HEK293 (cell line): ENCODE measurements around the gene MSI2.

Experiments
- GLIS2 ChIP-seq: fragments of 450-650 bp; formaldehyde crosslinking; IDR thresholded peaks from 2 replicates; pipeline ENCODE4 v1.5.1; 2016; ENCODE audit warnings: missing biosample characterization, missing genetic modification characterization
- KLF10 ChIP-seq: fragments of 450-650 bp; IDR thresholded peaks from 2 replicates; pipeline ENCODE4 v1.5.1; 2018; ENCODE audit warnings: missing biosample characterization, mild to moderate bottlenecking, missing genetic modification characterization
- ZBTB8A ChIP-seq: fragments of 450-650 bp; formaldehyde crosslinking; IDR thresholded peaks from 2 replicates; pipeline ENCODE4 v1.5.1; 2016; ENCODE audit warnings: missing biosample characterization, missing genetic modification characterization
- ZNF138 ChIP-seq: fragments of 450-650 bp; formaldehyde crosslinking; IDR thresholded peaks from 2 replicates; pipeline ENCODE4 v1.5.1; 2016; ENCODE audit warnings: missing biosample characterization, missing genetic modification characterization, borderline replicate concordance
- ZNF48 ChIP-seq: fragments of 450-650 bp; formaldehyde crosslinking; IDR thresholded peaks from 2 replicates; pipeline ENCODE4 v1.5.1; 2016; ENCODE audit warnings: missing biosample characterization, missing genetic modification characterization
- ZNF530 ChIP-seq: fragments of 450-650 bp; formaldehyde crosslinking; IDR thresholded peaks from 2 replicates; pipeline ENCODE4 v1.5.1; 2016; ENCODE audit warnings: low read depth, missing biosample characterization, missing genetic modification characterization
- ZNF621 ChIP-seq: fragments of 450-650 bp; formaldehyde crosslinking; IDR thresholded peaks from 2 replicates; pipeline ENCODE4 v1.5.1; 2017; ENCODE audit warnings: missing biosample characterization, missing genetic modification characterization
- ZNF624 ChIP-seq: fragments of 450-650 bp; formaldehyde crosslinking; IDR thresholded peaks from 2 replicates; pipeline ENCODE4 v1.5.1; 2017; ENCODE audit warnings: missing biosample characterization, missing genetic modification characterization
- TF ChIP-seq, protein P1 (sequence below): fragments of 450-650 bp; formaldehyde crosslinking; conservative IDR thresholded peaks from 2 replicates; pipeline ENCODE4 v1.5.1; 2016; ENCODE audit warnings: low read depth, missing biosample characterization, missing genetic modification characterization
- TF ChIP-seq, protein P2 (sequence below): fragments of 450-650 bp; formaldehyde crosslinking; IDR thresholded peaks from 2 replicates; pipeline ENCODE4 v1.5.1; 2016; ENCODE audit warnings: missing biosample characterization, missing genetic modification characterization
- TF ChIP-seq, protein P3 (sequence below): fragments of 450-650 bp; formaldehyde crosslinking; IDR thresholded peaks from 2 replicates; pipeline ENCODE4 v1.5.1; 2017; ENCODE audit warnings: missing biosample characterization, mild to moderate bottlenecking, missing genetic modification characterization, moderate library complexity
- TF ChIP-seq, protein P4 (sequence below): fragments of 450-650 bp; formaldehyde crosslinking; IDR thresholded peaks from 2 replicates; pipeline ENCODE4 v1.5.1; 2017; ENCODE audit warnings: missing biosample characterization, missing genetic modification characterization
- TF ChIP-seq, protein P5 (sequence below): fragments of 450-650 bp; formaldehyde crosslinking; IDR thresholded peaks from 2 replicates; pipeline ENCODE4 v1.5.1; 2016; ENCODE audit warnings: missing biosample characterization, missing genetic modification characterization

DNA sequence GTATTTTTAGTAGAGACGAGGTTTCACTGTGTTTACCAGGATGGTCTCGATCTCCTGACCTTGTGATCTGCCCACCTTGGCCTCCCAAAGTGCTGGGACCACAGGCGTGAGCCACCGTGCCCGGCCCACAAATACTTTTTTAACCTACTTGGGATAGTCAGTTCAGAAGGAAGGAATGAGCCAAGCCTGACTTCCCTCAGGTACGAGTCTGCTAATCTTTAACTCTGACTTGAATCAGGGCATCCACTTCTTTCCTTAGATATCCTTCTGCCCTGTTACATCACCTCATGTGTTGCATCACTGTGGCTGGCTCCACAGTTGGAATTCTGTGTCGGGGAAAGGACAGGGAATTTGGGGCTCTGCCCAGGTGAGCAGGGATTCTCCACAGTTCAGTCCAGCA is 120.8 kb downstream of the MSI2 start:
- TF ChIP-seq ZNF48 (tag by site-specific recombination) (no peak), ZNF530 (tag by site-specific recombination) (no peak), KLF10 (tag by site-specific recombination) (no peak), ZNF621 (no peak), ZNF138 (tag by site-specific recombination) (no peak), ZBTB8A (tag by site-specific recombination) (no peak), GLIS2 (tag by site-specific recombination) (no peak), ZNF624 (tag by site-specific recombination) (no peak)
- TF ChIP-seq, protein P1, sequence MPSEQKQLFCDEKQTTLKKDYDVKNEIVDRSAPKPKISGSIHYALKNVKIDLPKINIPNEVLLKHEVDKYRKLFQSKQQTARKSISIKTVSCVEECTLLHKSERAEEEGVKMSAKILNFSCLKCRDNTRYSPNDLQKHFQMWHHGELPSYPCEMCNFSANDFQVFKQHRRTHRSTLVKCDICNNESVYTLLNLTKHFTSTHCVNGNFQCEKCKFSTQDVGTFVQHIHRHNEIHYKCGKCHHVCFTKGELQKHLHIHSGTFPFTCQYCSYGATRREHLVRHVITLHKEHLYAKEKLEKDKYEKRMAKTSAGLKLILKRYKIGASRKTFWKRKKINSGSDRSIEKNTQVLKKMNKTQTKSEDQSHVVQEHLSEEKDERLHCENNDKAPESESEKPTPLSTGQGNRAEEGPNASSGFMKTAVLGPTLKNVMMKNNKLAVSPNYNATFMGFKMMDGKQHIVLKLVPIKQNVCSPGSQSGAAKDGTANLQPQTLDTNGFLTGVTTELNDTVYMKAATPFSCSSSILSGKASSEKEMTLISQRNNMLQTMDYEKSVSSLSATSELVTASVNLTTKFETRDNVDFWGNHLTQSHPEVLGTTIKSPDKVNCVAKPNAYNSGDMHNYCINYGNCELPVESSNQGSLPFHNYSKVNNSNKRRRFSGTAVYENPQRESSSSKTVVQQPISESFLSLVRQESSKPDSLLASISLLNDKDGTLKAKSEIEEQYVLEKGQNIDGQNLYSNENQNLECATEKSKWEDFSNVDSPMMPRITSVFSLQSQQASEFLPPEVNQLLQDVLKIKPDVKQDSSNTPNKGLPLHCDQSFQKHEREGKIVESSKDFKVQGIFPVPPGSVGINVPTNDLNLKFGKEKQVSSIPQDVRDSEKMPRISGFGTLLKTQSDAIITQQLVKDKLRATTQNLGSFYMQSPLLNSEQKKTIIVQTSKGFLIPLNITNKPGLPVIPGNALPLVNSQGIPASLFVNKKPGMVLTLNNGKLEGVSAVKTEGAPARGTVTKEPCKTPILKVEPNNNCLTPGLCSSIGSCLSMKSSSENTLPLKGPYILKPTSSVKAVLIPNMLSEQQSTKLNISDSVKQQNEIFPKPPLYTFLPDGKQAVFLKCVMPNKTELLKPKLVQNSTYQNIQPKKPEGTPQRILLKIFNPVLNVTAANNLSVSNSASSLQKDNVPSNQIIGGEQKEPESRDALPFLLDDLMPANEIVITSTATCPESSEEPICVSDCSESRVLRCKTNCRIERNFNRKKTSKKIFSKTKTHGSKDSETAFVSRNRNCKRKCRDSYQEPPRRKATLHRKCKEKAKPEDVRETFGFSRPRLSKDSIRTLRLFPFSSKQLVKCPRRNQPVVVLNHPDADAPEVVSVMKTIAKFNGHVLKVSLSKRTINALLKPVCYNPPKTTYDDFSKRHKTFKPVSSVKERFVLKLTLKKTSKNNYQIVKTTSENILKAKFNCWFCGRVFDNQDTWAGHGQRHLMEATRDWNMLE (tag by site-specific recombination), result no peak
- TF ChIP-seq, protein P2, sequence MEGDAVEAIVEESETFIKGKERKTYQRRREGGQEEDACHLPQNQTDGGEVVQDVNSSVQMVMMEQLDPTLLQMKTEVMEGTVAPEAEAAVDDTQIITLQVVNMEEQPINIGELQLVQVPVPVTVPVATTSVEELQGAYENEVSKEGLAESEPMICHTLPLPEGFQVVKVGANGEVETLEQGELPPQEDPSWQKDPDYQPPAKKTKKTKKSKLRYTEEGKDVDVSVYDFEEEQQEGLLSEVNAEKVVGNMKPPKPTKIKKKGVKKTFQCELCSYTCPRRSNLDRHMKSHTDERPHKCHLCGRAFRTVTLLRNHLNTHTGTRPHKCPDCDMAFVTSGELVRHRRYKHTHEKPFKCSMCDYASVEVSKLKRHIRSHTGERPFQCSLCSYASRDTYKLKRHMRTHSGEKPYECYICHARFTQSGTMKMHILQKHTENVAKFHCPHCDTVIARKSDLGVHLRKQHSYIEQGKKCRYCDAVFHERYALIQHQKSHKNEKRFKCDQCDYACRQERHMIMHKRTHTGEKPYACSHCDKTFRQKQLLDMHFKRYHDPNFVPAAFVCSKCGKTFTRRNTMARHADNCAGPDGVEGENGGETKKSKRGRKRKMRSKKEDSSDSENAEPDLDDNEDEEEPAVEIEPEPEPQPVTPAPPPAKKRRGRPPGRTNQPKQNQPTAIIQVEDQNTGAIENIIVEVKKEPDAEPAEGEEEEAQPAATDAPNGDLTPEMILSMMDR, result no peak
- TF ChIP-seq, protein P3, sequence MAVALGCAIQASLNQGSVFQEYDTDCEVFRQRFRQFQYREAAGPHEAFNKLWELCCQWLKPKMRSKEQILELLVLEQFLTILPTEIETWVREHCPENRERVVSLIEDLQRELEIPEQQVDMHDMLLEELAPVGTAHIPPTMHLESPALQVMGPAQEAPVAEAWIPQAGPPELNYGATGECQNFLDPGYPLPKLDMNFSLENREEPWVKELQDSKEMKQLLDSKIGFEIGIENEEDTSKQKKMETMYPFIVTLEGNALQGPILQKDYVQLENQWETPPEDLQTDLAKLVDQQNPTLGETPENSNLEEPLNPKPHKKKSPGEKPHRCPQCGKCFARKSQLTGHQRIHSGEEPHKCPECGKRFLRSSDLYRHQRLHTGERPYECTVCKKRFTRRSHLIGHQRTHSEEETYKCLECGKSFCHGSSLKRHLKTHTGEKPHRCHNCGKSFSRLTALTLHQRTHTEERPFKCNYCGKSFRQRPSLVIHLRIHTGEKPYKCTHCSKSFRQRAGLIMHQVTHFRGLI (tag by site-specific recombination), result no peak
- TF ChIP-seq, protein P4, sequence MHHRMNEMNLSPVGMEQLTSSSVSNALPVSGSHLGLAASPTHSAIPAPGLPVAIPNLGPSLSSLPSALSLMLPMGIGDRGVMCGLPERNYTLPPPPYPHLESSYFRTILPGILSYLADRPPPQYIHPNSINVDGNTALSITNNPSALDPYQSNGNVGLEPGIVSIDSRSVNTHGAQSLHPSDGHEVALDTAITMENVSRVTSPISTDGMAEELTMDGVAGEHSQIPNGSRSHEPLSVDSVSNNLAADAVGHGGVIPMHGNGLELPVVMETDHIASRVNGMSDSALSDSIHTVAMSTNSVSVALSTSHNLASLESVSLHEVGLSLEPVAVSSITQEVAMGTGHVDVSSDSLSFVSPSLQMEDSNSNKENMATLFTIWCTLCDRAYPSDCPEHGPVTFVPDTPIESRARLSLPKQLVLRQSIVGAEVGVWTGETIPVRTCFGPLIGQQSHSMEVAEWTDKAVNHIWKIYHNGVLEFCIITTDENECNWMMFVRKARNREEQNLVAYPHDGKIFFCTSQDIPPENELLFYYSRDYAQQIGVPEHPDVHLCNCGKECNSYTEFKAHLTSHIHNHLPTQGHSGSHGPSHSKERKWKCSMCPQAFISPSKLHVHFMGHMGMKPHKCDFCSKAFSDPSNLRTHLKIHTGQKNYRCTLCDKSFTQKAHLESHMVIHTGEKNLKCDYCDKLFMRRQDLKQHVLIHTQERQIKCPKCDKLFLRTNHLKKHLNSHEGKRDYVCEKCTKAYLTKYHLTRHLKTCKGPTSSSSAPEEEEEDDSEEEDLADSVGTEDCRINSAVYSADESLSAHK, result no peak
- TF ChIP-seq, protein P5, sequence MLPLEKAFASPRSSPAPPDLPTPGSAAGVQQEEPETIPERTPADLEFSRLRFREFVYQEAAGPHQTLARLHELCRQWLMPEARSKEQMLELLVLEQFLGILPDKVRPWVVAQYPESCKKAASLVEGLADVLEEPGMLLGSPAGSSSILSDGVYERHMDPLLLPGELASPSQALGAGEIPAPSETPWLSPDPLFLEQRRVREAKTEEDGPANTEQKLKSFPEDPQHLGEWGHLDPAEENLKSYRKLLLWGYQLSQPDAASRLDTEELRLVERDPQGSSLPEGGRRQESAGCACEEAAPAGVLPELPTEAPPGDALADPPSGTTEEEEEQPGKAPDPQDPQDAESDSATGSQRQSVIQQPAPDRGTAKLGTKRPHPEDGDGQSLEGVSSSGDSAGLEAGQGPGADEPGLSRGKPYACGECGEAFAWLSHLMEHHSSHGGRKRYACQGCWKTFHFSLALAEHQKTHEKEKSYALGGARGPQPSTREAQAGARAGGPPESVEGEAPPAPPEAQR (tag by site-specific recombination), result no peak
